Nephron progenitor cell (in vitro differentiated cells): ENCODE data around the gene ELOVL6.

Experiments
- DNase-seq: peaks from one replicate; pipeline ENCODE4 v3.0.0; 2021
- H3K27ac Mint-ChIP-seq: 2 replicates; pipeline ENCODE4 v1.8.0; 2021; ENCODE audit warnings: mild to moderate bottlenecking, moderate library complexity, mixed read lengths
- H3K27me3 Mint-ChIP-seq: 2 replicates; pipeline ENCODE4 v1.8.0; 2021; ENCODE audit warnings: mild to moderate bottlenecking, low read depth, mixed read lengths; ENCODE audit not compliant: poor library complexity
- H3K36me3 Mint-ChIP-seq: 2 replicates; pipeline ENCODE4 v1.8.0; 2021; ENCODE audit warnings: low read depth, mixed read lengths
- H3K4me1 Mint-ChIP-seq: 2 replicates; pipeline ENCODE4 v1.8.0; 2021; ENCODE audit warnings: mixed read lengths
- H3K4me3 Mint-ChIP-seq: 2 replicates; pipeline ENCODE4 v1.8.0; 2021; ENCODE audit warnings: mild to moderate bottlenecking, moderate library complexity, mixed read lengths
- H3K9me3 Mint-ChIP-seq: 2 replicates; pipeline ENCODE4 v1.8.0; 2021; ENCODE audit warnings: mild to moderate bottlenecking, moderate library complexity, mixed read lengths
- TF ChIP-seq, protein P1 (sequence below): fragments of 200-600 bp; sonication (generic); IDR thresholded peaks from 2 replicates; pipeline ENCODE4 v1.5.0; 2021; ENCODE audit warnings: antibody characterized with exemption

The ELOVL6 gene

DNA sequence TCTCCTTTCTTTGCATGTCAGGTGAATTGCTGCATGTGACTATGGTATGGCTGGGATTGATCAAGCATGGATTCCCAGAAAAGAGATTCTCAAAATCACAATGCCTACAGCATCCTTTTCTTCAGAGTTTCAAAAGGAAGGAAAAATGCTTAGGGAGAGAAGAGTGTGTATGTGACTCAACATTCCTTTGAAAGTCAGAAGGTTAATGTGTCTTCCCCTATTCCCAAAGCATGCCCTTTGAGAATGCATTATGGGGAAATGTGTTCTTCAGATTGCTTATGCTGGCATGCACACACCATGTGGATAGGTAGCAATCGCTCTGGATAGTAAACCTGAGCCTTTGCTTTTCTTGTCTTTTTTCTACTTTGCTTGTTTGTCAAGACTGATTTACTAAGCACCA, 78.5 kb downstream of the ELOVL6 start:
- TF ChIP-seq, protein P1, sequence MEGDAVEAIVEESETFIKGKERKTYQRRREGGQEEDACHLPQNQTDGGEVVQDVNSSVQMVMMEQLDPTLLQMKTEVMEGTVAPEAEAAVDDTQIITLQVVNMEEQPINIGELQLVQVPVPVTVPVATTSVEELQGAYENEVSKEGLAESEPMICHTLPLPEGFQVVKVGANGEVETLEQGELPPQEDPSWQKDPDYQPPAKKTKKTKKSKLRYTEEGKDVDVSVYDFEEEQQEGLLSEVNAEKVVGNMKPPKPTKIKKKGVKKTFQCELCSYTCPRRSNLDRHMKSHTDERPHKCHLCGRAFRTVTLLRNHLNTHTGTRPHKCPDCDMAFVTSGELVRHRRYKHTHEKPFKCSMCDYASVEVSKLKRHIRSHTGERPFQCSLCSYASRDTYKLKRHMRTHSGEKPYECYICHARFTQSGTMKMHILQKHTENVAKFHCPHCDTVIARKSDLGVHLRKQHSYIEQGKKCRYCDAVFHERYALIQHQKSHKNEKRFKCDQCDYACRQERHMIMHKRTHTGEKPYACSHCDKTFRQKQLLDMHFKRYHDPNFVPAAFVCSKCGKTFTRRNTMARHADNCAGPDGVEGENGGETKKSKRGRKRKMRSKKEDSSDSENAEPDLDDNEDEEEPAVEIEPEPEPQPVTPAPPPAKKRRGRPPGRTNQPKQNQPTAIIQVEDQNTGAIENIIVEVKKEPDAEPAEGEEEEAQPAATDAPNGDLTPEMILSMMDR = no peak
- Mint-ChIP-seq H3K27me3 (no peaks in the 10 kb centered on the region), H3K4me3 (no peak overlapping the region), H3K9me3 (no peaks in the 10 kb centered on the region), H3K4me1 (peaks cover 6% of the 10 kb centered on the region), H3K27ac (peak overlapping the region; percentile 25), H3K36me3 (peaks cover 76% of the 10 kb centered on the region)
- DNase-seq = no peak

DNA sequence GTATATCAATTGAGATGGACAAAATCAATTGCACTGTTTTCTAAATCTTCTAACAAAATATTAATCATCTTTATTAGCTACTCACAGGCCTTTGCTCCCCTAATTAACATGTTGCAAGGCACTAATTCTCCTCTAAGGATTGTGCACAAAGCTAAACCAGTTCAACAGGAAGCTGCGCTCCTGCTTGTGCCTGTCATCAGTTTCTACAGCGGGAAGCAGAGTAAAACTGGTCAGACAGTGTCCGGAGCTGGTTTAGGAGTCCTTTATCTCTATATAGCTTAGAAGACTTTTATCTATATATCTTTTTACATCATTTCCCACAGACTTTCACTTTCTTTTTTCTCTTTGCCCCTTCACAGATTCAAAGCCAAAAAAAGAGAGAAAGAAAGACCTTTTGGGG, 79.1 kb downstream of the ELOVL6 start:
- H3K36me3 Mint-ChIP-seq = peaks cover 73% of the 10 kb centered on the region
- TF ChIP-seq, protein P1 = no peak
- no peak overlapping the region for H3K4me3 Mint-ChIP-seq
- H3K27me3 Mint-ChIP-seq = no peaks in the 10 kb centered on the region
- no peaks in the 10 kb centered on the region for H3K9me3 Mint-ChIP-seq
- DNase-seq = no peak
- H3K4me1 Mint-ChIP-seq = peaks cover 6% of the 10 kb centered on the region
- H3K27ac Mint-ChIP-seq = no peak overlapping the region

DNA sequence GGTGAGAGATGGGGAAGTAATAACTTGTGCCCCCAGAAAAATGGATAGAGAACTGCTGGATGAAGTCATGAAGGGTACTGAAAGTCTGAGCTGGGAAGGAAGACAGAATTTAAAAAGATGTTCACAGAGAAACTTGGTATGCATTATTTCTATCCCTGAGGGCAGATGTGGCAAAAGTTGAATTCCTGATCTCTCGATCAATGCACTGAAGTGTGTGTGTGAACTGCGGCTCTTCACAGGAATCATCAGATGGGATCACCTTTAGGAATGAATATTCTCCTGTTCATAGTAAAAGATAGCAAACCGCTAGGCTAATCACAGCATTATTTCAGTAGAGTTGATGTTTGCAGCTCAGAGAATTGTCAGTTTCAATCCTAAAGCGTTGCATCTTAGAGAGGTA, 86.4 kb downstream of the ELOVL6 start:
- Mint-ChIP-seq H3K36me3 (peaks cover 49% of the 10 kb centered on the region), H3K9me3 (no peaks in the 10 kb centered on the region), H3K4me1 (no peaks in the 10 kb centered on the region), H3K27ac (peak overlapping the region; percentile 55), H3K4me3 (no peak overlapping the region), H3K27me3 (no peaks in the 10 kb centered on the region)
- TF ChIP-seq, protein P1 = no peak
- DNase-seq = no peak

DNA sequence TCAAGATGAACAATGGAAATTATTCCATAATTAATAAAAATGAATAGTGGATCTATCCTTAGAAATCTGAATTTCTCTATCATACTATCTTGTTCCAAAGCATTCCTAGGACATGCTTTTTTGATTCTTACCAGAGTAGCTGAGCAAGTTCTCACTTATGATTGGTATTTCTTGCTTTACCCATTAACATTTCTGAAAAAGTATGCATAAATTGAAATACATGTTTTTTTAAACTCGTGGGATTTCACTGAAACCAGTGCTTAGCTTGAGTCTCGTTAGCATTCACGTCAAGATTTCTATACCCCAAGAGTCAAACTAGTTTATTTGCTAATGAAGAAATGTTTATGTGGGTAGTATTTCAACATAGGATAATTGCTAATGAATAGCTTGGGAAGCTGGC, 89.0 kb downstream of the ELOVL6 start:
- no peak overlapping the region for H3K4me3 Mint-ChIP-seq
- DNase-seq = no peak
- no peaks in the 10 kb centered on the region for H3K4me1 Mint-ChIP-seq
- TF ChIP-seq, protein P1 = no peak
- H3K27me3 Mint-ChIP-seq = no peaks in the 10 kb centered on the region
- peaks cover 47% of the 10 kb centered on the region for H3K36me3 Mint-ChIP-seq
- H3K9me3 Mint-ChIP-seq = no peaks in the 10 kb centered on the region
- H3K27ac Mint-ChIP-seq = no peak overlapping the region

DNA sequence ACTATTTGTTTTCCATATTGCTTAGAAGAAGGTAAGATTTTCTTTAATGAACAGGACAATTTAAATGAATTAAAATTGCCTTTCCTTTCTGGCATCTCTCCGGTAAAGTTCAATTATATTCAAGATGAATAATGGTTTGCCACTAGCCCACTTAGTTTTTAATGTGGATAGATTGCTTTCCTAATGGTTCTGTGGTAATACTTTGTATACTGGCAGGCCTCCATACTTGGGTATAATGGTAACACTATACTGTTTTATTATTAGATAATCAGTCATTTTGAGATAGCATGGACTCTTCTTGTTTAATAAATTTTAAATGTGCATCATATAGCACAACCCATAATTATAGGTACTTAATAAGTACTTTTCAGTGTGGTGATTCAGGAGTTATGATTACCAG, 89.5 kb downstream of the ELOVL6 start:
- peaks cover 52% of the 10 kb centered on the region for H3K36me3 Mint-ChIP-seq
- DNase-seq = no peak
- TF ChIP-seq, protein P1 = no peak
- no peaks in the 10 kb centered on the region for H3K9me3 Mint-ChIP-seq
- H3K27me3 Mint-ChIP-seq = no peaks in the 10 kb centered on the region
- H3K4me1 Mint-ChIP-seq = no peaks in the 10 kb centered on the region
- no peak overlapping the region for H3K4me3 Mint-ChIP-seq
- no peak overlapping the region for H3K27ac Mint-ChIP-seq

DNA sequence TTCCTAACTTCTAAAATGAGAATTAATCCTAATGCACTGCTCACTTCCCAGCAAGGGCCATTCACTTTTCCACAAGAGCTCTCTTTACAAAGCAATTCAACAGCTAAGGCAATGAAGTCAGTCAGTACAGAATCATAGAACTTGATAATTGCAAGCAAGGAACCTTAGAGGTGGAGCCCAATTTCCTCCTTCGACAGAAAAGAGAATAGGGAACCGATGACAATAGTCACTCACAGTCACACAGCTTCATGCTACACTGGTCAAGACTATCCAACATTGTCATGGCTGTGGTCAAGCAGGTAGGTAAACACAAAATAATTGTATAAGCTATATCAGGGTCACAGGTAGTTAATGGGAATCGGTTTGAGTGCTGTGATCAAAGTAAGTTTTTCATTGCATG, 90.0 kb downstream of the ELOVL6 start:
- H3K36me3 Mint-ChIP-seq = peaks cover 53% of the 10 kb centered on the region
- peak overlapping the region; percentile 56 for H3K27ac Mint-ChIP-seq
- DNase-seq = no peak
- H3K27me3 Mint-ChIP-seq = no peaks in the 10 kb centered on the region
- H3K4me3 Mint-ChIP-seq = no peak overlapping the region
- TF ChIP-seq, protein P1 = no peak
- no peaks in the 10 kb centered on the region for H3K4me1 Mint-ChIP-seq
- H3K9me3 Mint-ChIP-seq = no peaks in the 10 kb centered on the region
